ENCODE results near the gene MED17.
A peak's percentile ranks its signal among the peaks of the same experiment; 100 is the strongest.
"Not testable (repeated sequence)": the region's sequence is repeated elsewhere in the genome, so short reads cannot be mapped to it uniquely, and the experiment has no call there.

MED17 gene

GRCh38 chr11:93759123-93759522 is 25.0 kb upstream of the MED17 start:
- not testable (repeated sequence) for DNase-seq

GRCh38 chr11:93761910-93762309 is 22.2 kb upstream of the MED17 start:
- no peak for DNase-seq

- DNase-seq = no peak
Measured at GRCh38 chr11:93765551-93765950, 18.5 kb upstream of the MED17 start.

GRCh38 chr11:93766504-93766903 is 17.6 kb upstream of the MED17 start:
- DNase-seq = no peak

GRCh38 chr11:93767018-93767417 is 17.1 kb upstream of the MED17 start:
- DNase-seq = no peak

- no peak for DNase-seq
Measured at GRCh38 chr11:93770160-93770559, 13.9 kb upstream of the MED17 start.

- DNase-seq = no peak
Measured at GRCh38 chr11:93772123-93772522, 12.0 kb upstream of the MED17 start.

GRCh38 chr11:93773045-93773477 is 11.0 kb upstream of the MED17 start:
- DNase-seq = no peak

GRCh38 chr11:93773601-93774200 is 10.4 kb upstream of the MED17 start:
- DNase-seq = no peak

- not testable (repeated sequence) for DNase-seq
Measured at GRCh38 chr11:93774560-93774959, 9.5 kb upstream of the MED17 start.

GRCh38 chr11:93775289-93775688 is 8.8 kb upstream of the MED17 start:
- peak; percentile 39 for DNase-seq

- no peak for DNase-seq
Measured at GRCh38 chr11:93783362-93783761, 720 bp upstream of the MED17 start.

- no peak for DNase-seq
Measured at GRCh38 chr11:93783765-93784144, 327 bp upstream of the MED17 start.

- peak; percentile 46 for DNase-seq
Measured at GRCh38 chr11:93784935-93785360, 866 bp downstream of the MED17 start.

GRCh38 chr11:93791493-93791892 is 7.4 kb downstream of the MED17 start:
- DNase-seq = no peak

GRCh38 chr11:93796441-93797231 is 12.6 kb downstream of the MED17 start:
- no peak for DNase-seq

GRCh38 chr11:93801366-93801765 is 17.3 kb downstream of the MED17 start:
- no peak for DNase-seq

- DNase-seq = no peak
Measured at GRCh38 chr11:93804879-93805278, 20.8 kb downstream of the MED17 start.

GRCh38 chr11:93807980-93808379 is 23.9 kb downstream of the MED17 start:
- DNase-seq = no peak

GRCh38 chr11:93813974-93814373 is 29.9 kb downstream of the MED17 start:
- no peak for DNase-seq

GRCh38 chr11:93814966-93815633 is 31.0 kb downstream of the MED17 start:
- DNase-seq = no peak

GRCh38 chr11:93817426-93818348 is 33.6 kb downstream of the MED17 start:
- no peak for DNase-seq
